Muscle layer of colon (tissue), 2 donors: ENCODE results near the gene RUFY2.
A peak's percentile ranks its signal among the peaks of the same experiment; 100 is the strongest.

Experiments
- H3K27ac ChIP-seq: one replicate; pipeline ENCODE4 v1.7.0; 2013; ENCODE audit warnings: low read depth, mild to moderate bottlenecking, low read length, moderate library complexity
- H3K27me3 ChIP-seq, 2 donors: one replicate each; pipeline ENCODE4 v1.7.0; 2013; ENCODE audit warnings: low read length in 2 of 2, mild to moderate bottlenecking in 2 of 2; ENCODE audit not compliant: insufficient read depth in 2 of 2, control insufficient read depth in 1 of 2
- H3K36me3 ChIP-seq: one replicate; pipeline ENCODE4 v1.7.0; 2013; ENCODE audit warnings: mild to moderate bottlenecking, low read length; ENCODE audit not compliant: insufficient read depth
- H3K4me1 ChIP-seq: one replicate; pipeline ENCODE4 v1.7.0; 2013; ENCODE audit warnings: mild to moderate bottlenecking, low read length; ENCODE audit not compliant: insufficient read depth
- H3K4me3 ChIP-seq, 2 donors: one replicate each; pipeline ENCODE4 v1.7.0; 2013; ENCODE audit warnings: low read length in 2 of 2, low read depth in 1 of 2, mild to moderate bottlenecking in 1 of 2, moderate library complexity in 1 of 2
- H3K9ac ChIP-seq: one replicate; pipeline ENCODE4 v1.7.0; 2013; ENCODE audit warnings: low read length
- H3K9me3 ChIP-seq: one replicate; pipeline ENCODE4 v1.7.0; 2013; ENCODE audit warnings: mild to moderate bottlenecking, low read length
- donor health status: abdominal sarcoma.
- donor health status: Adenocarcinoma of cecum.

The RUFY2 gene

GRCh38 chr10:68408898-68409518 lies 1.9 kb upstream of the RUFY2 start:
- no peaks in the 10 kb centered on the region for H3K27me3 ChIP-seq
- no peak overlapping the region for H3K27ac ChIP-seq
- peaks cover 11% of the 10 kb centered on the region for H3K4me1 ChIP-seq
- H3K9ac ChIP-seq: no peak overlapping the region
- H3K36me3 ChIP-seq: no peaks in the 10 kb centered on the region
- no peaks in the 10 kb centered on the region for H3K9me3 ChIP-seq
- no peak overlapping the region for H3K4me3 ChIP-seq

GRCh38 chr10:68406111-68406814 lies 814 bp downstream of the RUFY2 start:
- Histone ChIP-seq H3K4me3 (peak overlapping the region; percentile 84 to 91), H3K4me1 (peaks cover 11% of the 10 kb centered on the region), H3K9me3 (no peaks in the 10 kb centered on the region), H3K27ac (peak overlapping the region; percentile 74), H3K9ac (peak overlapping the region; percentile 78), H3K27me3 (no peaks in the 10 kb centered on the region), H3K36me3 (no peaks in the 10 kb centered on the region)

- Histone ChIP-seq H3K9me3 (no peaks in the 10 kb centered on the region), H3K9ac (no peak overlapping the region), H3K27me3 (no peaks in the 10 kb centered on the region), H3K27ac (no peak overlapping the region), H3K4me3 (no peak overlapping the region), H3K36me3 (no peaks in the 10 kb centered on the region), H3K4me1 (peaks cover 11% of the 10 kb centered on the region)
Measured at GRCh38 chr10:68403701-68404100, 3.4 kb downstream of the RUFY2 start.

- Histone ChIP-seq H3K9me3 (no peaks in the 10 kb centered on the region), H3K9ac (no peak overlapping the region), H3K4me3 (no peak overlapping the region), H3K27me3 (no peaks in the 10 kb centered on the region), H3K27ac (no peak overlapping the region), H3K4me1 (peaks cover 11% of the 10 kb centered on the region), H3K36me3 (no peaks in the 10 kb centered on the region)
Measured at GRCh38 chr10:68402276-68402675, 4.8 kb downstream of the RUFY2 start.

- Histone ChIP-seq H3K27ac (no peak overlapping the region), H3K4me1 (no peaks in the 10 kb centered on the region), H3K9ac (no peak overlapping the region), H3K9me3 (no peaks in the 10 kb centered on the region), H3K36me3 (no peaks in the 10 kb centered on the region), H3K27me3 (no peaks in the 10 kb centered on the region), H3K4me3 (no peak overlapping the region)
Measured at GRCh38 chr10:68397005-68397404, 10.1 kb downstream of the RUFY2 start.

- H3K9ac ChIP-seq: no peak overlapping the region
- peaks cover 45% of the 10 kb centered on the region for H3K36me3 ChIP-seq
- no peaks in the 10 kb centered on the region for H3K9me3 ChIP-seq
- no peak overlapping the region for H3K27ac ChIP-seq
- no peak overlapping the region for H3K4me3 ChIP-seq
- no peaks in the 10 kb centered on the region for H3K4me1 ChIP-seq
- H3K27me3 ChIP-seq: no peaks in the 10 kb centered on the region
Measured at GRCh38 chr10:68385740-68386139, 21.3 kb downstream of the RUFY2 start.

GRCh38 chr10:68371604-68372003 lies 35.5 kb downstream of the RUFY2 start:
- Histone ChIP-seq H3K4me1 (no peaks in the 10 kb centered on the region), H3K9me3 (no peaks in the 10 kb centered on the region), H3K27me3 (no peaks in the 10 kb centered on the region), H3K9ac (no peak overlapping the region), H3K4me3 (no peak overlapping the region), H3K27ac (no peak overlapping the region), H3K36me3 (peaks cover 29% of the 10 kb centered on the region)

GRCh38 chr10:68367121-68367520 lies 40.0 kb downstream of the RUFY2 start:
- Histone ChIP-seq H3K4me1 (no peaks in the 10 kb centered on the region), H3K27me3 (no peaks in the 10 kb centered on the region), H3K4me3 (no peak overlapping the region), H3K27ac (no peak overlapping the region), H3K9me3 (no peaks in the 10 kb centered on the region), H3K9ac (no peak overlapping the region), H3K36me3 (peaks cover 33% of the 10 kb centered on the region)

GRCh38 chr10:68366600-68366999 lies 40.5 kb downstream of the RUFY2 start:
- Histone ChIP-seq H3K9ac (no peak overlapping the region), H3K9me3 (no peaks in the 10 kb centered on the region), H3K4me1 (no peaks in the 10 kb centered on the region), H3K27me3 (no peaks in the 10 kb centered on the region), H3K27ac (no peak overlapping the region), H3K4me3 (no peak overlapping the region), H3K36me3 (peaks cover 28% of the 10 kb centered on the region)

GRCh38 chr10:68365611-68366010 lies 41.5 kb downstream of the RUFY2 start:
- peaks cover 28% of the 10 kb centered on the region for H3K36me3 ChIP-seq
- no peaks in the 10 kb centered on the region for H3K27me3 ChIP-seq
- no peaks in the 10 kb centered on the region for H3K9me3 ChIP-seq
- H3K4me3 ChIP-seq: no peak overlapping the region
- no peak overlapping the region for H3K27ac ChIP-seq
- H3K4me1 ChIP-seq: no peaks in the 10 kb centered on the region
- no peak overlapping the region for H3K9ac ChIP-seq

- no peaks in the 10 kb centered on the region for H3K27me3 ChIP-seq
- no peaks in the 10 kb centered on the region for H3K4me1 ChIP-seq
- H3K9me3 ChIP-seq: no peaks in the 10 kb centered on the region
- H3K36me3 ChIP-seq: peaks cover 28% of the 10 kb centered on the region
- no peak overlapping the region for H3K27ac ChIP-seq
- H3K9ac ChIP-seq: no peak overlapping the region
- no peak overlapping the region for H3K4me3 ChIP-seq
Measured at GRCh38 chr10:68364101-68364886, 42.8 kb downstream of the RUFY2 start.
